Activated CD8-positive, alpha-beta memory T cell treated with anti-CD3 and anti-CD28 coated beads, Interleukin-2, amount 50 U/mL, for 4 hours (primary cell): Measurements from ENCODE around the gene RBMS3.

Experiments
- DNase-seq: peaks from one replicate; pipeline ENCODE4 v3.0.0-alpha.2; 2020

The RBMS3 gene

DNA sequence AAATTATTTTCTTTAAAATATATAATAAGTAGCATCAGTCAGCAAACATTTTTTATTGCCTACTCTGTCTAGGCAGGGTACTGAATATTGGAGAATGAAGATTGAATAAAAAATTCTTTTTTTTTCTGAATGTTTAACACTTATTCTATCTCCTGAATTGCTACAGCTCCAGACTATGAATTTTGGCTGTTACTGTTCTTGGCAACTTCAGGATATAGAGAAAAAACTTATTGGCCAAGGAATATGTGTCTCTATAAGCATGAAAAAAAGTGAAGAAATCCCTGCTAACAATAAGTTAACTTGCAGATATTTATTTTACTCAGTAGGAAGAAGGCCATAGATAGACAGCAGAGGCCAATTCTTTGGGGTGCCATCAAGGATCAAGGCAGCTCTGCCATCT is 309.6 kb downstream of the RBMS3 start:
- no peak for DNase-seq

DNA sequence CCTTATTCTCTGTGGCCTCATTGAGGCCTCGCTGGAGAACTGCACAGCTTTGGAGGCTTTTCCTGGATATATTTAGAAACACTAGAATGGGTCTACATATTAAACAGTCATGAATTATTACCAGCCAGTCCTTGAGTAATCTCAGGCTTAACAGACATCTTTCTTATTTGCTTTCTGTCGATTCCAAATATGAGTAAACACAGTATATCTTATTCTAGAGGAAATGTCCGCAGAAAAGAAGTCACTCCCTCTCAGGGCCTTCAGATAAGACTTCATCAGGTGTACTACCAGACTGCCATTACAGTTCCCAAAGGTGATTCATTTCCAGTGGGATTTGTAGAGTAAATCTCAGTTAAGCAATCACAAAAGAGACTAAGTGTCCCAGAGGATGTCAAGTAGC is 310.7 kb downstream of the RBMS3 start:
- DNase-seq = no peak

DNA sequence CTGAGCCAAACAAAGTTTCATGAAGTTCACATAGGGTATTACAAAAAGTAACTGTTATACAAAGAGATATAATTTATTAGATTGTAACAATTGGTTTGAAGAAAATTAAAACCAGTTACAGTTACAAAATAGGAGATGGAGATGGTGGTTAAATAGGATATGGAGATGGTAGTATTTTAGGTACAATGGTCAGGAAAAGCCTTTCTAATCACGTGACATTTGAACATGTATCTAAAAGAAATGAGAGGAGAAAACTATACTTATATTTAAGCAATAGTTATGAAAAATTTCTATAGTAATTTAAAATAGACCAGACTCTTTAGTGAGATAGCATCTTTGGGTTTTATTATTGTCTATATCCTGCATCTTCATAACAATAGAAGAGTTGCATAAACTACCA is 312.9 kb downstream of the RBMS3 start:
- no peak for DNase-seq

GRCh38 chr3:29594261-29594660 is 313.4 kb downstream of the RBMS3 start:
- DNase-seq = no peak

GRCh38 chr3:29597376-29598008 is 316.6 kb downstream of the RBMS3 start:
- DNase-seq = no peak

DNA sequence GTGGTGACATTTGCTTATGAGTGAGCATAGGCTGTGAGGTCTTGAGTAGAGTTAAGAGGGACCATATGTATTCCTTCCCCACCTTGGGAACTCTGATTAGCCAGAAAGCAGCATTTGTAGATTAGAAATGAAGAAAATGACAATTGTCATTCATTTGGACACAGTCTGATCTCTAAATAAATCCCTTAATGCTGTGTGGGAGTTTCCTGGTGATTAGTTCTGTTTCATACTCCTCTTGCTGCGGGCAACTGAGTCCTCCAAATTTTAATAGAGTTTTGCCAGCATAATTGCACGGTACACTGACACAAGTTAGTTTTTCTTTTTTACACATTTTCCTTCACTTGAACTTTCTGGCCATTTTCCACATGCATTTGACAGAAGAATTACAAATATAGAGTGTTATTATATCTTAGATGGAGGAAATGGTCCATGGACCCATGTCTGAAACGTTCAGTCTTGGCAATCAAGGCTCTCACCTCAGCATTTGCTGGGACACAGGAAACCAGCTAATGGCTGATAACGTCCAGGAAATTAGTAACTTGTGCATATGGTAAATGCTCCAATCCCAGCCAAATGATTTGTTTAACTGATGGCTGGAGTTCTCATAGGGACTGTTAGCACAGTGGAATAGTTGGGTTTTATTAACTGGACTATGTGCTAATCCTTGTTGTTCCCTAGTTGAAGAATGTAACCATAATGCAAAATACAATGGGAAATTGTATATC is 321.2 kb downstream of the RBMS3 start:
- DNase-seq = no peak

DNA sequence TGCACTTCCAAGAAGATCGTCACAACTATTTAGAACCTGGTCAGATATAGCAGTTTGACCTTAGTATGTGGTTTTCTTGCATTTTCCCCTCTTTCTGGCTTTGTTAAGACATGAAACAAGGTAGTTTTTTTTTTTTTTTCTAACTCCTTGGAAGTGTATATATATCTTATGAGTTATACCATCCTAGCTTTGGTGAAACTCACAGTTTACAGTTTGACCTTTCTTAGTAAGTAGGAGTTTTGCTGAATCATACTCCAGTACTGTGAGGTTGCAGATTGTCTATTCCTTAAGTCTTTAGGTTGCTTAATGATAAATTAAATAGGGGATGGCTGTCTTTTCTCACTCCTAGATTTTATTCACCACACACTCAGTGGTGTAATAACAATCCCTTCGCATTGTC is 325.0 kb downstream of the RBMS3 start:
- no peak for DNase-seq

- no peak for DNase-seq
Measured at GRCh38 chr3:29606416-29606815, 325.5 kb downstream of the RBMS3 start.

DNA sequence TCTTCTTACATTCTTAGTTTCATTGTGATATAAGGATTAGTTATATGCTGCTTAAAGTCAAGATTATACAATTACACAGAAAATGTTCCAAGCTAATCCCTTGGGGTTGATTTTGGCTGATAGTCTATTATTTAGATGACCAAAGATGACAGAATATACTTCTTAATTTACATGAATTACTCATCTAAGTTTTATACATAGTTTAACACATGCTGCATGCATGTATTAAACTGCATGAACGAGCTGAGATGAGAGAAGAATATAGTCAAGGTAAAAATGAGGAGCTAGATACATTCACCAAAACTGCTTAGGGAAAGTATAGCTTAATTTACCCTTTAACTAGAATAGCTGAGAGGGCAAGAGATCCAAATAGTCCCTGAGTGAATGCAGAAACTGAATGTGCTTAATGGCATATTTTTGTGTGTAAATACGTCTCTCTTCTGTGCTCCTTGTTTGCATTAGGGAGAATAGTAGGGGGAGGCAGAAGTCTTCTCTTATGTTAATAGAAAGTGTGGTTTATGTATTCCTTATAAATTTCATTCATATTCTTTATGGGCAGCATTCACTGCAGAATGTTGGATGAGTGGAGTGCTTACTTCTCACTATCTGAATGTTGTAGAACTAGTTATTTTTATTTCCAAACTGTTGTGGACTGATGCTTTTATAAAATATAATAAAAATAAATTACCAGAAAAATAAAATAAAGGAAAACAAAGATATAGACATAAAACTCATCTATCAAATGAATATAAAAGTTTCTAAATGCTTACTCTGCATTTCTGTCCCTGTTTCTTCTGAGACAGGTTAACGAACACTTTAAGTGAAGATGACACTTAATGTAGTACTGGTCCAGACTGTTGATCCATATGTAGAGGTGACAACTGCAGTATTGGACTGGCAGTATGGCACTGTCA is 327.8 kb downstream of the RBMS3 start:
- DNase-seq = no peak

- no peak for DNase-seq
Measured at GRCh38 chr3:29609328-29609811, 328.5 kb downstream of the RBMS3 start.

- no peak for DNase-seq
Measured at GRCh38 chr3:29610781-29611180, 329.9 kb downstream of the RBMS3 start.

DNA sequence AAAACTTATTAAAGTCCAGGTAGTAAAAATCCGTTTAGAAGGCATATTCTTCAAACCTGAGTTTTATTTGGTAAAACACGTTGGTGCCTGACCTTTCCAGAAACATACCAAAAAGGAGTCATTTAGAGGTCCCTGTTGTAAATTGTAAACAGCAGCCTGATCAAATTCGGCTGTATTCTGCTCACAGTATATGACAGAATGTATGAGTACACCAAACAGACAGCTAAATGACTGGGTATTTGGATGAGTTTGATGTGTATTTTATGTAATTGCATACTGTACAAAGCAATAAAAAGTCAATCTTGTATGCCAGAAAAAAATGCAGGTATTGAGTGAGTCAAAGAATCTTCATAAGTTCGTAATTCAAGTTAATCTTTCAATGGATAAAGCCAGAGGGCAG is 330.4 kb downstream of the RBMS3 start:
- no peak for DNase-seq

DNA sequence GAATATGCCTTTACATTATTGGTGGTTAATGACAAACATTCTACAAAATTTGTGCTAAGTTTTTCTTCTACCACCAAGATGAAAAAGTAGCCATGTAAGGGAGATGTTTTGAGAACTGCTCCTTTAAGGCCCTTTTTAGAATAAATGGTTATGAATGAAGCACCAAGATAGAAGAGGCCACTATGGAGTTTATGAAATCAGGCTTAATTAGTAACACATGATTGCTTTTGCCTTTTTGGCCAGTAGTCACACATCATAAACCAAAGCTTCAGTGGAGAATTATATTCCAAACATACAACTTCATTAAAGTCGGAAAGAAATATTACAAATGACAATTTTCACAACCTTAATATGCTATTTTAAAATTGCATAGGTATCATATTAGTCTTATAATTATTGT is 331.7 kb downstream of the RBMS3 start:
- DNase-seq = no peak

DNA sequence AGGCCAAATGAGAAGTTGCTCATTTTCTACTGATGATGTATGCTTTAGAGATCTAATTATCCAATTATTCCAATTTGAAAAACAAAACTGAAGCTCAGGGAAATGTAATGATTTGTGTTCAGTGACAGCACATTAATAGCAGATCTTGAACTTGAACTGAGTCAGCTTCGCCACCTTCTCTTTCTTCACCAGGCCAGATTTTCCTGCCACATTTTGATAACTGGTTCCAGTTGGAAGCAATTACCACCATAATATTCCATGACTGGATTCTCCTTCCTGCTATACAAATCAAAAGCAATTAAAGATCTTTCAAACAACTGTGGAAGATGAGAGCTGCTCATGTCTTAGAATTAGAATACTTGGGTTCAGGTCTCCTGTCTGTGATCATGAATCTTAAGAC is 334.1 kb downstream of the RBMS3 start:
- no peak for DNase-seq

DNA sequence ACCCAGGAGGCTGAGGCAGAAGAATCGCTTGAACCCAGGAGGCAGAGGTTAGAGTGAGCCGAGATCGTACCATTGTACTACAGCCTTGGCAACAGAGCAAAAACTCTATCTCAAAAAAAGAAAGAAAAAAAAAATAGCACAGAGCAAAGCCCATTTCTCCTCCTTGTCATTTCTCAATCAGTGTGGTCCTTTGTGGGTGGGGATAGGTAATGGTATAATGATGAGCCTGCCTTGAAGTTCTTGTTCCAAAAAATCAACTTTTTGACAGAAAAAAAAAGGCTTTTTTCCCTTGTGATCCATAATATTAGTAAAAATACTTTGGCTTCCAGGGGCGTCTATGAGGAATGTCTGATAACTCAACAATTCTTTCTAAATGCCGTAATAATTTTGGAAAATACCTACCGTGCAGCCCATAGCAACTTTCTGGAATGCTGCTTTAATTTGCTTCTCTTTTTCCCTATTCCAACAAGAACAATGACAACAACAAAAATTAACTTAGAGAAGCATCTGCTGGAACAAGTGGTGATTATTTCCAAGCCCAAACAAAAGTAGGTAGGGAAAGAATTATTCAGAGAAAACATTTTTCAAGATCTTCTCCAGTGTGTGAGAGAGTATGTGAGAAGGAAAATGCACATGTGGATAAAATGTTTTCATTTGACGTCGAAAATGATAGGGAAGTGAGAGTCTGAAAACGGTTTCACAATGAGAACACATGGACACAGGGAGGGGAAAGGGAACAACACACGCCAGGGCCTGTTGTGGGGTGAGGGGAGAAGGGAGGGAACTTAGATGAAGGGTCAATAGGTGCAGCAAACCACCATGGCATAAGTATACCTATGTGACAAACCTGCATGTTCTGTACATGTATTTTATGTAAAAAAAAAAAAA is 337.8 kb downstream of the RBMS3 start:
- no peak for DNase-seq

DNA sequence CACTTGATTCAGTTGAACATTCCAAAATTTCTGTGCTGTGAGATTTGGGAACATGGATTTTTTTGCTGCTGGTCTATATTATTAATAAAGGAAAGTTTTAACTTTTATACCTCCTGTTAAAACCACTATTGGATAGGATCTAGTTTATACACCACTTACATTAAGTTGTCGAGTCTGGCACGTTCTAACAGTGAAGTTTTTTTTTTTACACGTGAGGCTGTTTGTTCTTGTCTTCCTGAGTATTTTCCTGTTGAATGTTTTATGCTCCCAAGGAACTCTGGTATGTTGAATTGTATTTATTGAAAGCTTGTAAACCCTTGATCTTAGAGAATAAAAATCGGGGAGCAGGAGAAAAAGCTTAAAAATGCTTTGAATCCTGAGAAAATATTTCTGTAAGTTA is 338.8 kb downstream of the RBMS3 start:
- DNase-seq = no peak

GRCh38 chr3:29627136-29628117 is 346.6 kb downstream of the RBMS3 start:
- DNase-seq = no peak

DNA sequence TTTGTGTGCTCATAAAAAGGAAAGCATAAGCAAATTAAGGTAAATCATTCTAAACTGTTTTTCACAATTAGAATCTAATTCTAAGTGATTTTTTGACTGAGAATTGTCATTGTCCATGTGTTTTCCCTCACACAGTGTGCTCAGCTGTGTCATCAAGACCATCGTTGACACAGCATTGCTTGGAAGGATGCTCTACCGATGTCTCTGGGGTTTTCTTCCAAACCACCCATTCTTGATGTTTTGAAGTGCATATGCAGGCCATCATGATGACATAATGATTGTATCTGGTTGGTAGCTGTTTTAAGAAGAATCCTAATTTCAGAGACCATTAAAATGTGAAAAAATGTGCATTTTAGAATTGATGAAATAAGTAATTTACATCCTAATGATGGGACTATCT is 347.9 kb downstream of the RBMS3 start:
- DNase-seq = no peak

- DNase-seq = no peak
Measured at GRCh38 chr3:29635888-29636287, 355.0 kb downstream of the RBMS3 start.

DNA sequence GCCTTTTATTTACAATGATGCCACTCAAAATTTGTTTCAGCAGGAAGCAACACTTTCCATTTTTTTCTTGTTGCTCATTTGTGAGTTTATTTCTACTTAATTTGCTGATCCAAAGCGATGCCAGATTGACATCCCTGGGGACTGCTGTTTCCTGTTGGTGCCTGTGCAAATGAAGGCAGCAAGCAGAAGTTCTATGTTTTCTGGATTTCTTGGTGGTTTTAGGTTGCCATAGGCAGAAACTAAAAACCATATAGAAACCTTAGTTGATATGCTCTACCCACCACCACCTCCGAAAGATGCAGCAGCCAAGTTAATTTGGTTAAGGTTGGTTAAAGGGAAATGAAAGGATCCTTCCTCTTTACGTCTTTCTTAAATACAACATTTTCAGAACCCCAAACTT is 356.2 kb downstream of the RBMS3 start:
- no peak for DNase-seq

DNA sequence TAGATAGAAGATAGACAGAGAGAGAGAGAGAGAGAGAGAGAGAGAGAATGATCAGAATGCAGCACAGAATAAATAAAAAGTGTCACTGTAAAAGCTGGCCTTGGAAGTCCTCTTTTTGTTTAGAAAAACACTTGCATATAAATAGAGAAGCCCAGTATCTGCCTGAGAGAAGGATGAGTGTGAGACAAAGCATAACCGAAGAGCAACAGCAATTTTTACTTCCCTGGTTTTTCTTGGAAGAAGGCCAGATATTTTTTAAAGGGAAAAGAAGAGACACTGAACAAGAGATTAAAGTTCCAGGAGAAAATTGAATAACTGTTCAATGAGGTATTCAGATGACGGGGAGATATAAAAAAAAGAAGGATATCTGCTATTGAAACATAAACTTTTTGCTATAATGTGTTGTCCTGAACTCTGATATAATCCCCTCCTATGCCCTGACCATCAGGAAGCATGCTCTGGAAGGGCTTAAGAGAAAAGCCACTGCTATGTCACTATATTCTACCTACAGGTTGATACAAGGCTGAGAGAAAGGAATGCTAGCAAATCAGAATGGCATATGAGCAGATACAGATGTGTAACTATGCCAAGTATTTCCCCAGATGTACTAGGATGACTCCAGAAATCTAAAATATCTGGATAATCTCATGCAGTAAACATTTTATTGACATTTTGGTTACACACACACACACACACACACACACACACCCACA is 358.9 kb downstream of the RBMS3 start:
- no peak for DNase-seq
